Stomach (tissue), 4 donors: ENCODE data around the gene HOXC4.

Source experiments
- EP300 ChIP-seq: sonication (generic); formaldehyde crosslinking; IDR thresholded peaks from one replicate; pipeline ENCODE4 v1.6.1; 2017; ENCODE audit warnings: antibody characterized with exemption
- POLR2A ChIP-seq, 4 donors: fragments of 450-650 bp; IDR thresholded peaks; one replicate each; pipeline ENCODE4 v1.6.1; 2016; ENCODE audit warnings: antibody characterized with exemption in 4 of 4, control low read depth in 2 of 4, mild to moderate bottlenecking in 1 of 4, moderate library complexity in 1 of 4
- POLR2AphosphoS5 ChIP-seq, 3 donors: sonication (generic); formaldehyde crosslinking; IDR thresholded peaks; one replicate each; pipeline ENCODE4 v1.6.1; 2016; ENCODE audit warnings: antibody characterized with exemption in 3 of 3
- TF ChIP-seq, protein P1 (sequence below), 7 experiments: fragments of 450-650 bp in 4 of 7; fragments of 200-600 bp in 3 of 7; sonication (generic) in 3 of 7; IDR thresholded peaks; one replicate each; pipeline ENCODE4 v1.5.1; 2016 to 2019; ENCODE audit warnings: antibody characterized with exemption in 7 of 7, control low read depth in 2 of 7, mild to moderate bottlenecking in 1 of 7

DNA sequence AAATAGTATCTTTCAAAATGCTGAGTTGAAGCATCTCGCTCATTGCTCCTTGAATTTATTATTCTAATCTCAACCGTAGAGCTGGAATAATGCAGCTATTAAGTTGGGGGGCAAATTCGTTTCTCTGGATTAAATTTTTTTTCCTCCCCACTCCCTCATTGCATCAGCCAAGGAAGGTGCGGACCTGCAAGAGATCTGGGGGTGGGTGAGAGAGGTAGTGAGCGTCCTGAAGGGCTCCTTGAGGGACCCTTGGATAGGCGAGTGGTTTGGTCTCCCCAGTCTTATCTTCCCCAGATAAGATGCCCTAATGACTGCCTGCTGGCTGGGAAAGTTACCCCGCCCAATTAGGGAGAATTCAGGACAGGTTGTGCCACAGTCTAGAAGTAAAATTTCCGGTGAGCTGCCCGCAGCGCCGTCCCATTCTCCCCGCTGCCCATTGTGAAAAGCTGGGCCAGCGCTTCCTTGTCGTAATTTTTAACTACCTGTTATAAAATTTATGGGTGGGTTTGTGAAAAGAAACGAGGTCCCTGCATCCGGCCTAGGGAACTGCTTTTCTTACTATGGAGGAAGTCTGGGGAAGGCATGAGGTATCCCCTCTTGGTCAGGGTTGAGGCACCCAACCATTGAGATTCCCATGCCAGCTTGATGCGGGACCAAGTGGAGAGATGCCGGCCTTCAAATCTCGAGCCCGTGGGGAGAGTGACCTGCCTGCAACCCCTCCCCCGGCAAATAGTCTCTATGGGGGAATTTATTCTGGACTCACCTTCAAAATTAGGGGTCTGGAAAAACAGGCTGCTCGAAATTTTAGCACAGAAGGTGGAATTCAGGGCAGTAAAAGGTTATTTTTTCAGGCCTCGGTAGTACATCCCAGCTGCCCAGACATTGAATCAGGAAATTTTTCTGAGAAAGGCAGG is 38.4 kb upstream of the HOXC4 start:
- TF ChIP-seq, protein P1, sequence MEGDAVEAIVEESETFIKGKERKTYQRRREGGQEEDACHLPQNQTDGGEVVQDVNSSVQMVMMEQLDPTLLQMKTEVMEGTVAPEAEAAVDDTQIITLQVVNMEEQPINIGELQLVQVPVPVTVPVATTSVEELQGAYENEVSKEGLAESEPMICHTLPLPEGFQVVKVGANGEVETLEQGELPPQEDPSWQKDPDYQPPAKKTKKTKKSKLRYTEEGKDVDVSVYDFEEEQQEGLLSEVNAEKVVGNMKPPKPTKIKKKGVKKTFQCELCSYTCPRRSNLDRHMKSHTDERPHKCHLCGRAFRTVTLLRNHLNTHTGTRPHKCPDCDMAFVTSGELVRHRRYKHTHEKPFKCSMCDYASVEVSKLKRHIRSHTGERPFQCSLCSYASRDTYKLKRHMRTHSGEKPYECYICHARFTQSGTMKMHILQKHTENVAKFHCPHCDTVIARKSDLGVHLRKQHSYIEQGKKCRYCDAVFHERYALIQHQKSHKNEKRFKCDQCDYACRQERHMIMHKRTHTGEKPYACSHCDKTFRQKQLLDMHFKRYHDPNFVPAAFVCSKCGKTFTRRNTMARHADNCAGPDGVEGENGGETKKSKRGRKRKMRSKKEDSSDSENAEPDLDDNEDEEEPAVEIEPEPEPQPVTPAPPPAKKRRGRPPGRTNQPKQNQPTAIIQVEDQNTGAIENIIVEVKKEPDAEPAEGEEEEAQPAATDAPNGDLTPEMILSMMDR (IDR thresholded peaks at IDR 0.05), result no peak
- TF ChIP-seq POLR2A (IDR thresholded peaks at IDR 0.05), result no peak
- no peak for TF ChIP-seq EP300
- no peak for TF ChIP-seq POLR2AphosphoS5 (IDR thresholded peaks at IDR 0.05)
